A549 treated with RU486 at 1 μM for 4 hours (cell line): ENCODE data around the gene SLC5A9. TPM values are rescaled to one million over a fixed set of nuclear protein-coding genes. Genes with fewer than 3 reads are reported as not detected.

Experiments used
- total RNA-seq: library from RNA; stranded (reverse); fragments of 200-300 nt; extraction: Qiagen RNA extraction; gene quantifications from 5 replicates; pipeline ENCODE4 v1.2.3, GENCODE V29; 2022; ENCODE audit warnings: low read depth

Gene SLC5A9
- total RNA-seq = 0.02 TPM in 1 of 5 replicates, not detected in the others

GRCh38 chr1:48222501-48223242, at the start of gene SLC5A9:
Gene SLC5A9, plus strand, starts transcription at chr1:48222716. Its CDS starts 21 bp downstream, at chr1:48222737.

Other genes starting within 250 kb of the SLC5A9 start
- 0.34 to 0.94 TPM (median 0.54 TPM) in 5 replicates for gene TRABD2B, start 225.3 kb upstream of the SLC5A9 start, total RNA-seq
- gene SPATA6, start 249.5 kb downstream of the SLC5A9 start, total RNA-seq = 1.4 to 2.3 TPM (median 2.1 TPM) in 5 replicates